Stimulated activated CD8-positive, alpha-beta memory T cell treated with anti-CD3 and anti-CD28 coated beads, Interleukin-12 subunit alpha, Interleukin-12 subunit beta, amount 100 ng/mL, for 24 hours (primary cell): ENCODE data around the gene PRR29.
"Not testable (repeated sequence)": the region's sequence is repeated elsewhere in the genome, so short reads cannot be mapped to it uniquely, and the experiment has no call there.

ENCODE experiments used
- DNase-seq: peaks from one replicate; pipeline ENCODE4 v3.0.0-alpha.2; 2020; ENCODE audit errors: extremely low read depth

The PRR29 gene

DNA sequence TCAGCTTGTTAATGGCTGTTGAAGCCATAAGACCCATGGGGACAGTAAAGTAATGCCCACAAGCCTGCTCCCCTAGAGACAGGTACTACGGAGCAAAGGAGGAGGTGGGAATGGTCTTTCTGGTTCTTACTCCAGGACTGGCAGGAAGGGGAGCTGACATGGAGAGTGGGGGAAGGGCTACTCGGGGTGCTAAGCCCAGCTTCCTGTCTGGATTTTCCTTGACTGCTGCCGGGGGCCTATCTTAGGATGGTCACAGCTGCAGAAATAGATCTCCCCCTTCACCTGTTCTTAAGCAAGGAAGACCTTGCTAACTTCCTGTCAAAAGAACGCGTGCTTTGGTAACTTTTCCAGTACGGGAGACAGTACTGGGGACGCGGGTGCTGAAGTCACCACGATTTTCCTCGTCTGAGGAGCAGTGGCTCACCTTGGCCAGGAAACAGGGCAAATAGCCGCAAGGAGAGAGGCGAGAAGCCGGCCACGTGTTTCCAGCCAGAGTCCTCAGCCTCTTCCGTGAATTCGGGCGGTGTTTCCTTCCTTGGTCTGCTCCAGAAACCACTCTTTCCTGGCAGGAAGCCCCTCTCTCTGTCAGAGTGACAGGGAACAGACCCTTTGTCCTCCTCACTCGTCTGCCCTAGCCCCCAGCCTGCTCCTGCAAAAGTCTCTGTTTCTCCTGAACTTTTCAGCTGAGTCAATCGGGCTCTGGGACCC lies 656 bp upstream of the PRR29 start:
- no peak for DNase-seq

DNA sequence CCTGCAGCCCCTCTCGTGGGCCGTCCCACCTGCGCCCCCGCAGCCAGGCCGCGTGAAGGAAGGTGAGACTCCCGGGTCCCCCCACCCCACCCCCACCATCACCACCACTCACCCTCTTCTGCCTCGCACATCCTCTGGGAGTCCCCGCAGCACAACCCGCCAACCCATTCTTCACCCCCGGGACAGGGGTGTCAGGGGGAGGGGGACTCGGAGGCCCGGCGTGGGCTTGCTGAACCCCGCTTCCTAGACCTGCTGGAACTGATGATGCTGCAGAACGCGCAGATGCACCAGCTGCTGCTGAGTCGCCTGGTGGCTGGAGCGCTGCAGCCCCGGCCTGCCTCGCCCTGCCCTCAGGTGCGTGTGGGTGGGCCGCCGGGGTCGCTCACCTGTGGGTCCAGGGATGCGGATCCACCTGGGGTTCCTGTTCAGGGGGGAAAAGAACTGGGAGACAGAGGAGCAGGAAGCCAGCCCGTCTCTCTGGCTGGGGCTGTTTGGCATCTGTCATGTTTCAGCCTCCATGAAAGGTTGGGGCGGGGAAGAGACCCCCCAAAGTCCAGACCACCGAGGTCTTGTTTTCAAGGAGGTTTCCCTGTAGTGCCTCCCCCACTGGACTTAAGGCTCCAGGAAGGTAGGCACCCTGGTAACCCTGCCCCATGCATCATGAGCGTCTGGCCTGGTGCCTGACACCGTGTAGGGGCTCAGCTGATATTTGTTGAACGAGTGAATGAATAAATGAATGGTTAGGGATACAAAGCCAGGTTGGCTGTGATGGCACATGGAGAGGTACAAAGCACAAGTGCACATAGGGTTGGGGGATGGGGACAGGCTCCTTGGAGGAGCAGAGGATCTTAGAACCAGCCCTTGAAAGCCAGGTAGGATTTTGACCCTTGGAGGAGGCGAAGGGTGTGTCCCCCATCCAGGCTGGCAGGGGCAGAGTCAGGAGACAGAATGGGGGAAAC lies 849 bp downstream of the PRR29 start:
- DNase-seq = no peak

DNA sequence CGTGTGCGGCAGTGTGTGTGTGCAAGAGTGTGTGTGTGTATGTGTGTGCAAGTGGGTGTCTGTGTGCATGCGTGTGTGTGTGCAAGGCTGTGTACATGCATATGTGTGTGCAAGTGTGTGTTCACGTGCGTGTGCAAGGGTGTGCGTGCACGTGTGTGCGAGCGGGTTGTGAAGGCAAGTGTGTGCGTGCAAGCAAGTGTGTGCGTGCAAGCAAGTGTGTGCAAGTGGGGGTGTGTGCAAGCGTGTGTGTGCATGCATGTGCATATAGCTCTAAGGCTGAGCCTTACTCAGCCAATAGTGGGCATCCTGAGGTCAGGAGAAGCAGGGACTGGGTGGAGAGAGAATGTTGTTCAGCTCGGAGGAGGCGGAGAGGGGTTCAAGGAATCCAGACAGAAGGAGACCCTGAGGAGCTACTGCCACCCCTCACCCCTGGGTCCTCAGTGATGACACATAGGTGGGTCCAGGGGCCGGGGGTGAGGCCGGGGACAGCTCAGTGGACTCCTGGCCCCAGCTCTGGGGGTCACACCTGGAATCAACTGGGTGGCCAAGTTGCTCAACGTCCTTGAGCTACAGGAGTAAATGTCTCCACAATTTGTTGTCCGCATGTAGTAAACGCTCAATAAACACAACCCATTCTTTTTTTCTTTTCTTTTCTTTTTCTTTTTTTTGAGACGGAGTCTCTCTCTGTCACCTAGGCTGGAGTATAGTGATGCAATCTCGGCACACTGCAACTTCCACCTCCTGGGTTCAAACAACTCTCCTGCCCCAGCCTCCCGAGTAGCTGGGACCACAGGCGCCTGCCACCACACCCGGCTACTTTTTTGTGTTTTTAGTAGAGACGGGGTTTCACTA lies 1.8 kb downstream of the PRR29 start:
- no peak for DNase-seq

DNA sequence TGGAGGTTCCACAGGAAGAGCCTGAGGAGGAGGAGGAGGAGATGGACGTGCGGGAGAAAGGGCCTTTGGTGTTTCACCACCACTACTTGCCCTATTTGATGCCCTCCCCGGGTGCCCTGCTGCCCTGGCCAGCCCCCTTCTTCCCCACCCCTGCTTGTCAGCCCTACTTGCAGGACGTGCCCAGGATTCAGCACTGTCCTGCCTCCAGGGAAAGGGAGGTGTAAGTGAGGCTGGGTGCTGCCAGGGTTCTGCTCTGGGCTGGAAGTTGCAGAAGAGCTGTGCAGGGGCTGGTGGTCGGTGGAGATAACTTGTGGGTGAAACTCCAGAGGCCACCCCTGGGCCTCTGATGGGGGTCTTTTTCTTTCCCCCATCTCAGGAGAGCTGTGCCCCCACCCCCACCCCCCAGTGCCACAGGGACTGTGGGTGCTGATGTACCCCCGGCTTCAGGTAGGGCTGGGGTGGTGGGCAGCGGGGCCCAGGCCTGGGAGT lies 3.0 kb downstream of the PRR29 start:
- no peak for DNase-seq

DNA sequence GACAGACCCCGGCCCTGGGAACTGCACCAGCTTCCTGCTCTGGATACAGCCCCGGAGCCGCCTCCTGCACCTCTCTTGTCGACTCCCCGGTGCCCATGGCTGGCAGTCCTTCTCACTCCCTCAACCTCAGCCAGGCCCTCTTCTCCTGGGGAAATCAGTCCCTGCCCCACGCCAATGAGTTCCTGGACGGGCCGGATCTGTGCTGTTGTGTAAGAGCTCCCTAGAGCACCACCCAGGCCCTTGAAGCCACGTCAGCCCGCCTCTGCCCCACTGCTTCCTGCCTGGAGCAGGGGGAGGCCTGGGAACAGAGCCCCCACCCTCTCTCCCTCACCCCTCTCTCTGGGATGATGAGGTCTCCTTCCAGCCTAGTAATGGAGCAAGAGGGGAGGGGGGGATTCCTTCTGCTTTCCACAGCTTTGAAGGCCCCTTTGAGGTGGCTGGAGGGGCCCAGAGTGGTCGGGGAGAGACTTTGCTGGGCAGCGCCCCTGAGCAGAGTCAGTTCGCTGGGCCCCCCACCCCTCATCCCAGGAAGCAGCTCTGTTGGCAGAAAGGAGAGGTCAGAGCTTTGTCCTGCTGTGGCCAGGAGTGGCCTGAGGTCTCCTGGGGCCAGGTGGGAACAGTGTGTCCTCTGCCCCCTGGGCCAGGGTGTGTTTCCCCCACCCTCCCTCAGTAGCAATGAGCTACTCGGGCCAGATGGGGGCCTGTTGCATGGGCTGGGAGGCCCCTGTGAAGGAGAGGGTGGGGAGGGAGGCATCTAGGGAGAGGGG lies 3.8 kb downstream of the PRR29 start:
- DNase-seq = no peak

DNA sequence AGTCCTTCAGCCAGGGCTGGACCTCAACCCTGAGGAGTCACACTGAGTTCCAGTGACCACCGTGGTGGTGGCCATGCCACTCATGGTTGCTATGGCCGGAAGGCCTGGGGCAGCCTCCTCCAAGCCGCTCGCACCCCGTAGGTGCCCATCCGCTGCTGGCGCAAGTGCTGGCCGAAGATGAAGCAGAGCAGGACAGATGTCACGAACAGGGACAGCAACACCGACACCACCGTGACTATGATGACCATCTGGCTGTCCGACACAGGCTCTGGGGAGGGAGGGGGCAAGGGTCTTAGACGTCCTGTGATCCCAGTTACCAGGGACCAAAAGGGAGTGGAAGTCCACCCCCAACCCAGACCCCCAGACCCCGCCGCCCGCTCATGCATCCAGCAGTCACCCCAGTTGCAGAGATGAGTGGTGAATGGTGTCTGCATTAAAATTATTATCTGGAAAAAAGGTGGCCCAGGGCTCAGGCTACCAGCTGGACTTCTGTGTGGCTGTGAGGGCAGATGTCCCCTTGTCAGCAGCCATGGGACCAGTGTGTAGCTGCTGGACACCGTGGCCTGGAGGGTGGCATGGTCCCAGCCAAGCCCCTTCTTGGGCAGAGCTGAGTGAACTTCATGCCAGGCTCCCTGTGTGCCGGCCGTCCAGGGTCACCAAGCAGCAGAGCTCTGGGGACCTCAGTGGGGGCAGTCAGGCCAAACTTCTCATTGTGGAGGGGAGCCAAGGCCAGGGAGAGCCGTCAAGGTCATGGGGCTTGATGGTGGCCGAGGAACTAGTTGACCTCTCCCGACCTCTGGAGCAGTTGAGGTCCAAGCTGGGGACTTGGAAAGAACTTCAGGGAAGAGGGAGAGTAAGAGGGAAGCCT lies 4.7 kb downstream of the PRR29 start:
- DNase-seq = no peak

DNA sequence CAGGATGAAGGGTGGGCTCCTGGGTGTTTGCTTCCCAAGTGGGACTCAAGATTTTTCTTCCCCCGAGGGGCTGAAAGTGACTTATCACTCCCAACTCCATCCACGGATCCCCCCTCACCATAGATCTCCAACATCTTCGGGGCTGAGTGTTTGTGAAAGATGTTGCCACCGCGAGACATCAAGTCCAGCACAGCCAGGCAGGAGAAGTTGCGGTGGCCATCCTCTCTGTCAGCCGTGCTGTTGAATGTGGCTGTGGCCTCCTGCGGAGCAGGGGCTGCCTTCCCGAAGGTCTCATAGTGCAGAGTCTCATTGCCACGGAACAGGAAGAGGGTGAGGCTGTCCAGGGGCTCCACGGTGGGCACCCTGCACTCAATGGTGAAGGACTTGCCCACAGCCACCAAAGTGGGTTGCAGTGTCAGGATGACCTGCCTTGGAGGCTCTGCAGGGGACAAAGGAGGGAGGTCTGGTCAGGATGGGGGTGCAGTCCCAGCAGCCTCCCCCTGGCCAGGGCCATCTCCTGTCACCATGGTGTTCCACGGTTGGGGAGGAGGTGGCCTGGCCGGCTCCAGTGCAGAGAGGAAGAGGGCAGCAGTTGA lies 5.5 kb downstream of the PRR29 start:
- DNase-seq = no peak

DNA sequence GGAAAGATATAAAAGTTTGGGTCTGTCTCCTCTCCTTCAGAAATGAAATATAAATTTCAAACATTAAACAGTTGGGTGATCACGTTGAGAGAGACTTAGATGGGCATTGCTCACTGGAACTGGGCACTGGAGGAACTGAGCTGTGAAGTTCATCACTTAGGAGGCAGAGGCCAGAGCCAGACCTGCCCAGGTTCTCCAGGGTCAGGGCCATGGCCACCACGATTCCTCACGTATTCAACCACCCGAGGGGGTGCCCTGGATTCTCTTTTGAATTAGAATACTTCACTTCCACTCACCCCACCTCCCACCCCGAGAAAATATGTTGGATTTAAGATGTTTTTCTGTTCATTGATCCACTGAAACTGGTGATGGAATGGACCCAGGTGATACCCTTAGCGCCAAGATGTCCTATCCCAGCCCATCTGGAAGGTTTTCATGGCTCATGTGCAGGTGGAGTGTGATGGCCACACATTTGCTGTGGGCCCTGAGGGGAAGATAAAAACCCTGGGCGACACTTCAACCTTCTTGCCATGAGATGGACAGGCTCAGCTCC lies 6.1 kb downstream of the PRR29 start:
- DNase-seq = no peak

DNA sequence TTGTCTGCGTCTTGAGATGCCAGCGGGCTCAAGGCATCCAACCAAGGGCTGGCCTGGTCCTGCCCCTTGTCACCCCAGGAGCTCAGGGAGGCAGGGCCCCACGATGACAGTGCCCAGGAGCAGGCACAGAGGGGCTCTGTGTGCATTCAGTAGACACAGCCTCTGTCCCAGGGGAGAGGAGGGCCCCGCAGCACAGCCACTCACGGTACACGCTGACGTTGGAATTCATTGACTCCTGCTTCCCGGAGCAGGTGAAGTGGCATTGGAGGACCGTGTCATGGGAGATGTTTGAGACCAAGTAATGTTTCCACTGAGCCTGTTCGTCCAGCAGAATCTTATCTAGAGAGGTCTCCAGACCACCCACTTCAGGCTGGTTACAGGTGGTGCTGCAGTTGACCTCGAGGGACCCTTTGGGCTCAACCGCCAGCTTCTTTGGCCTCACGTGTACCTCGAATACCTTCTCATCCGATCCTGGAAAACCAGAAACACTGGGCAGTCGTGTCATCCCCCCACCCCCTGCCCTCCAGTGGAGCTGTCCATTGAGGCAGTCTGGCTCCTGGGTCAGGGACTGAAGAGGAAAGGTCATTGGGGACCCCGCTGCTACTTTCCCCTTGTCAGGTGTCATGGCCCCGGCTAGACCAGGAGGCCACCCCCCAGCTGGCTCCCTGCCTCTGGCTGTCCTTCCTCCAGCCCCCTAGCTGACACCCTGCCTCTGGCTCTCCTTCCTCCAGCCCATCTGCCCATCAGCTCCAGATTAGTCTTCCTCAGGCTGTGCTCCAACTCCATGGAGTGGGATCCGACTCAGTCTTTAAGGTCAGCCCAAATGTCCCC lies 7.0 kb downstream of the PRR29 start:
- DNase-seq = no peak

DNA sequence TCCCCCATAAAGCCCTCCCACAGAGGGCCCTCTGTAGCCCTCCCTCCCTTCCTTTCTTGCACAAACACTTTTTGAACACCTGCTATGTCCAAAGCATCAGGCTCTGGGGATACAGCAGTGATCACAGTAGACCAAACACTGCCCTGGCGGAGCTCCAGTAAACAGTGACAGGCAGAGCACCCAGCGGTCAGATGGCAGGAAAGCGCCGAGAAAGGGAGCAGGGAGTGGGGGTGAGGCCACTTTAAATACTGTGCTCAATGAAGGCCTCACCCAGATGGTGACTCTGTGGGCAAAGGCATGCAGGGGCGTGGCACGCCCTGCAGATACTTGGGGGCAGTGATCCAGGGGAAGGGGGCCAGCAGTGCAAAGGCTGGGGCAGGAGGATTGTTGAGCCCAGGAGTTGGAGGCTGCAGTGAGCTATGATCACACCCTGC lies 7.6 kb downstream of the PRR29 start:
- no peak for DNase-seq

DNA sequence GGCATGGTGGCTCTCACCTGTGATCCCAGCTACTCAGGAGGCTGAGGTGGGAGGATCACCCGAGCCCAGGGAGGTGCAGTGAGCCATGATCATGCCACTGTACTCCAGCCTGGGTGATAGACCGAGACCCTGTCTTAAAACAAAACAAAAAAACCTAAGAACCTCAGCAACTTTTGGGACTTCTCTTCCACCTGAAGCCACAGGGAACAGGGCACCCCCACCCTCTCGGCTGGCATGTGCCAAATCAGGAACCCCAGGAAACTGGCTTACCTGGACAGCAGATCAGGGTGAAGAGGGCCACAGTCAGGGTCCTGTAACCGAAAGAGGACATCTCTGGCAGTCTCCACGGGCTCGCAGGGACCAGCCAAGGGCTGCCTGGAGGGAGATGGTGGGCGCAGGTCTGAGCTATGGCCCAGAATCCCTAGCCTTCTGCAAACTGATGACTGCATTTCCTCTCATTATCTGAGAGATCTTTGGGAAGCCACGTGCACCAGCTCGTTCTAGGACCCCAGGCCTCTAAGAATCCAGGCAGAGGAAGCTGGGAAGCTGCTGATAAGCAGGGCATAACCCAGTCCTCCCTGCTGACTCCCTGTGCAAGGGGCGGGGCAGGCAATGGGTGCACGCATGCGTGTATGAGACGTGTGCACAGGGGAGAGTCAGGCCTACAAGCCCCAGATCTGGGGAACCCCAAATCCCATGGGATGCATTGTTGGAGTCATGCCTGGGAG lies 8.4 kb downstream of the PRR29 start:
- DNase-seq = no peak

DNA sequence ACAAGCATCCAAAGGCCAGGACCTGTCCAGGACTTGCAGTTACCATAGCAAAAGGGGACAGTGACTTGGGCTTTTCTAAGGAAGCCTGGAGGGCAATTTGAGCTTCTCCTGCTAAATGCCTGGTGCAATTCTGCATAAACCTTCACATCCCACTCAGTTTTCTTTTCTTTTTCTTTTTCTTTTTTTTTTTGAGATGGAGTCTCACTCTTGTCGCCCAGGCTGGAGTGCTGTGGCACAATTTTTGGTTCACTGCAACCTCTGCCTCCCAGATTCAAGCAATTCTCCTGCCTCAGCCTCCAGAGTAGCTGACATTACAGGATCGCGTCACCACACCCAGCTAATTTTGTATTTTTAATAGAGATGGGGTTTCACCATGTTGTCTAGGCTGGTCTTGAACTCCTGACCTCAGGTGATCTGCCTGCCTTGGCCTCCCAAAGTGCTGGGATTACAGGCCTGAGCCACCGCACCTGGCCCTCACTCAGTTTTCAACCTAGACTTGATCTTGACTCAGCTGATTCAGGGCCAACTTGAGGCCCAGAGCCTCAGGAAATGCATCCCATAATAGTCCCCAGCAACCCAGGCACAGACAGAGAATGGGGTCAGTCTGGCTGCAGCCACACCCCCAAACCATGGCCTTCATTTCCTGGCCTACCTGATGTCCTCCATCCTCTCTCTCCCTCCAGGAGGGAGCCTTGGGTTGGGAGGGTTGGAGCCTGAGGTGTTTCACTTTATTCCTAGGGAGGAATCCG lies 9.1 kb downstream of the PRR29 start:
- not testable (repeated sequence) for DNase-seq

DNA sequence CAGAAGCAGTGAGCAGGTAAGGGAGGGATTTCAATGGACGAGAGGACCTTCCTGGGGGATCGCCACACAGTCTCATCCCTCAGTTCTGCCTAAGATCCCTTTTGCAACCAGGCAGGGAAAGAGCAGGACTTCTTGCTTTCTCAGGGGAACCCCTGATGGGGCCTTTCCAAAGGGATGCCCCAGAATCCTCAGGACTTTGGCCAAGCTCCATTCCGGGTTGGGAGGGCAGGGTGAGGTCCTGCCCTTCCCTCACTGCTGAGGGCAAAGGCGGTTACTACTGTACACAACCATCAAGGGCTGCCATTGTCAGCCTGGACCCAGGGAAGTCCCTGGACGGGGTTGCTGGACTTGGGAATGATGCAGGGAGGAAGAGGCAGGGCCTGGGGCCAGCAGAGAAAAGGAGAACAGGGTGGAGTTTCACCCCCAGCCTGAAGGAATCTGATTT lies 9.7 kb downstream of the PRR29 start:
- no peak for DNase-seq

DNA sequence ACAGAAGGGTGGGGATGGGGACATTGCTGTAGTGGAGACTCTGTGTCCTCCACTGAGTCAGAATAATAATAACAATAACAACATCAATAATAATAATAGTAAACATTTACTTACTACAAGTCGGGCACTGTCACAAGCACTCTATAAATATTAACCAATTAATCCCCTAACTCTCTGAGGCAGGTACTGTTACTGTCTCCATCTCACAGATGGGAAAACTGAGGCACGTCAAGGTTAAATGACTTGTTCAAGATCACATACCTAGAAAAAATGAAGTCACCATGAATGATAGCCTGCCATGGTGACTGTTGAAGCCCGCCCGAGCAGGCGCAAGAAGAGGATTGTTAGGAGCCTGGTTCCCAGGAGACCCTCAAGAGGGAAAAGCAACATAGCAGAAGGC lies 10.2 kb downstream of the PRR29 start:
- no peak for DNase-seq

DNA sequence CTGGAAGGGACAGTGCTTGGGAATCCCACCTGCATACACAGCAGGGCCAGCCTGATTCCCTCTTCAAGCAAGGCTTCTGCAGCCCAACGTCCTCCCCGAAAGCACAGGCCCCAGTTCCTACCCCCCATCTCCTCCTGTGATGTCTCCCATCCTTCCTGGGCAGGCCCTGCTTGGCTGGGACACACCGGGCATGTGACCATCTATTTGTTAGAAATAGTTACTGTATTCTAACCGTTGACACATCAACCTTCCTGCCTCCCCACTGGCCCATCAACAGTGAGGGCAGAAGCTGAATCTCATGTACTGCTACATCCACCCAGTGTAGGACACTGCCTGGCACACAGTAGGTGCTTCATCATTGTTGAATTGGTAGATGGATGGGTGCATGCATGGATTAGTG lies 10.7 kb downstream of the PRR29 start:
- no peak for DNase-seq

DNA sequence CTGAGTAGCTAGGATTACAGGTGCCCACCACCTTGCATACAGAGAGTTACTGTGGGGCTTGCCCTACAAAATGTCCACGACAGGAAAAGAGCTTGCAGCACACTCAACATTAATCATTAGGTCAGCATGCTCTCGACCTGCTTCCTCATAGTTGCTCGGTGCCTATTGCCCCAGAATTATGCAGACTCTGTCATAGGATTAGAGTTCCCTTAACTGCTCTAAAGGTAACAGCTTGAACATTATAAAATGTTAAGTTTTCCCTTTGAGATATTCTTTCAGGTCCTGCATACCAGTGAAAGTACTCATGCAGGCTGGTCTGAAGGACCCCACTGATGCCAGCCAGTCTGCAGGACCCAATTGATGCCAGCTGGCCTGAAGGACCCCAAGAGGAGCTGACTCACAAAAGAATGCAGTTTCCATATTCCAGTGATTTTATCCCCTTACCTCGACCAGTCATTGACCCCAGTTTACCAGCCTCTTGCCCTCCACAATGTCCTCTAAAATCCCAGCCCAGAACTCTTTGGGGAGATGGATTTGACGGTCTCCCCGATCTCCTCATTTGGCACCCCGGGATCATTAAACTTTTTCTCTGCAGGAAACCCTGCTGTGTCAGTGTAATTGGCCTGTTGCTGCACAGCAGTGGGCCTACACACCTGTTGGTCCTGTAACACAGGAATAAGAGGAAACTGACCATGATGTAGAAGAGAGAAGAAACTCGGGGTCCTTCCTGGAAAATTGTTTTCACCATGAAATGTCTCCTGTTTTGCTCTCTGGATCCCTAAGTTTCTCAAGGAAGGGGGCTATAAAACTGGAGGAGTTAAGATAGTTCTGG lies 11.6 kb downstream of the PRR29 start:
- DNase-seq = no peak
